HG03135 (cell line): ENCODE results near the gene IKBKE.

Source experiments
- ATAC-seq: cut with Tn5 transposase; IDR thresholded peaks from one replicate; pipeline ENCODE4 v1.9.1; 2021; ENCODE audit warnings: mild to moderate bottlenecking, moderate library complexity; ENCODE audit not compliant: unreplicated experiment

IKBKE gene

GRCh38 chr1:206453111-206453510, 17.2 kb upstream of the IKBKE start:
- ATAC-seq, result no peak

- no peak for ATAC-seq
Measured at GRCh38 chr1:206455289-206455665, 15.0 kb upstream of the IKBKE start.

DNA sequence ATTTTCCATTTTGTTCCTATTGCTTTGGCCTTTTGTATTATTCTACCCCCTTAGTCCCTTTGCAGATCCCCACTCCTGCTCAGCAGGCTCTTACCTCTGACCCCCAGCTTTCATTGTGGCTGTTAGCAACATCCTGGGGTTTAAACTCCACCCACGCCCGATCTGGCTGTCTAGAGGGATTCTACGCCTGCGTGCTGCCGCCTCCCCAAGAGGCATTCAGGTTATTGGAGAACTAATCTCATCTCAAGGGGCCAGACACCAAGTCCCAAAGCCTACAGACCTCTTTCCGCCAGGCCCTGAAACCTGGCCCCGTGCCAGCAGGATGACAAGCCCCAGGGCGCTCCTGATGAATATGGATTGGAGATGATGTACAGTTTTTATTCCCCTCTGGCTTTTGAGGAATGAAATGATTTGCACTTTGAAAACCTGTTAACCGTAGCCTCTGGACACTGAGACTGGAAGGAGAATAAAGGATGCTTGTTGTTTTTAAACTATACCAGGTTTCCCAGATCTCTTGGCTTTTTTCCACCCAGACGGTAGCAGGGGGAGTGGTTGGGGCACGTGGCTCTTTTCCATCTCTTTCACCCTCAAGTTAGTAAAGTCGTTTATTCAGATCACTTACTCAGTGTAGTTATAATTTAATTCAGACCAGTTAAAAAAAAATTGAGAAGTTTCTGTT, 14.5 kb upstream of the IKBKE start:
- no peak for ATAC-seq

DNA sequence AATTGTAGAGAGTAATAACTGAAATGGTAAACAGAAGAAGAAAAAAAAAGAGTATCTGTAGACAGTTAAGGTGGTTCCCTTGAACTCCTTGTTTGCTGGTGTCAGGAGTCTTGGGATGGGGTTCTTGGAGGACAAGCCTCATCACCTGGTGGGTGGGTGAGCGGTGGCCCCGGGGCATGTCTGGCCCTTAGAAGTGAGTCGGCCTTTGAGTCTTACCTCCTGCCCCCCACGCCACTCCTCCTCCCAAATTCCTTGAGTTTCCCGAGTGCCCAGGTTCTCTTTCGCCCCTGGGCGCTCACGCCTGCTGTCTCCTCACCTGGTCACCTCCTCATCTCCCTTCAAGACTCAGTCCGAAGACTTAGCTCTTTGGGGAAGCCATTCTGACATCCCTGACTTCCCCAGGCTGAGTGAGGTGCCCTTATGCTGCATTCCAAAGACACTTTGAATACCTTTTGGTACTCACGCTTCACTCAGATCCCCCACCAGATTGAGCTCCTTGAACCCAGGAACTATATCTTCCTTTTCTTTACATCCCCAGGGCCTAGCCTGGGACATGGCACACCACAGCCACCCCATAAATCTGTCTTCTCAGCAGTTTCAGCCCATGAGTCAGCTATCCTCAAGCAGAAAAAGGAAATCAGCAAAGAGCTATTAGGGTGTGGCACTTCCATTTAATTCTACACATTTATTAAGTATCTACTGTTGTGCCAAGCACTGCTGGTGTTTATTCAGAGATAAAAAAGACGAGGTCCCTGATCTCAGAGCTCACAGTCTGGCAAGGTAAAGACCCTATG, 13.5 kb upstream of the IKBKE start:
- no peak for ATAC-seq

DNA sequence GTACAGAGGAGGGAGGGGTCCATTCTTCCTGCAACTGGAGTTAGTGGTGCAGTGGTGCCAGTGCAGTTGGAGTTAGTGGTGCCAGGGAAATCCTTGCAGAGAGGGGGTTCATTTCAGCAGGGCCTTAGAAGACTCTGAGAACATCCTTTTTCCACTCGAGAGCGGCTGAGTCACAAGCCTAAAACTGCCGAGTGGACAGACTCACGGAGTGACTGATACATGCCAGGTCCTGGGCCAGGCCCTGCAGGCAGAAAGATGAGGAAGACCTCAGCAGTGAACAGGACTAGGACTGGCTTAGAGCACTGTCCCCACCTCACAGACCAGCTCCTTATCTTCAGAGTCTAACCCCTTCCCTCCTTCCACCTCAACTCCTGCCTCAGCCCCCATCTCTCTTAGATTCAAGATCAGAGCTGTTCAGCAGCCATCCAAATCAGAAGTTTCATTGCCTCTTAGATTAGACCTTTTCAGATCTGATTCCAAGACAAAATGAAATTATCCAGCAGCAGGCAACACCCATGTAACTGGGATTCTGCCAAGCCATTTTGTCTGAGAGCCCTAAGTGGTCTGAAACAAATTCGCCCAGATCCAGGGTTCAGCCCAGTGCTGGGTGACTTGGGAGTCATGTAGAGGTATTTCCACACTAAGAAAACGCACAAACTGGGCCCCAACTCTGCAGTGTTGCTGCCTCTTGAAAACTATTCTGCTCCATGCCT, 12.7 kb upstream of the IKBKE start:
- no peak for ATAC-seq

DNA sequence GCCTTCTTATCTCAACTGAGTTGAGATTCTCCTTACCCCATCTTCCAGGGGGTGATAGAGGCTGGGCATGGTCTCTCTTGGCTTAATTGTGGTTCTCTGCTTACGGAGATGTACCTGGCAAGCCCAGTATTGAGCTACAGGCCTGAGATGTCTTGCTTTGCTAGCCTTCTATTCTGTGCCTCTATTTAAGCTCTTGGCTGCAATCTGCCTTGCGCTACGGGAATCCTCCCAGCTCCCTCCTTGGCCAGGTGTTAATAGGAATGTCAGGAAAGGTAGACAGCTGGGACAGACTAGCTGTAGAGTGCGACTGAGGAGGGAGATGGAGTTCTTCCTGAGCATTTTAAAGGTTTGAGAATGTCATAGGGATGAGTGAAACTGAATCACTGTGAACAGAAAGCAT, 10.6 kb upstream of the IKBKE start:
- ATAC-seq, result no peak

DNA sequence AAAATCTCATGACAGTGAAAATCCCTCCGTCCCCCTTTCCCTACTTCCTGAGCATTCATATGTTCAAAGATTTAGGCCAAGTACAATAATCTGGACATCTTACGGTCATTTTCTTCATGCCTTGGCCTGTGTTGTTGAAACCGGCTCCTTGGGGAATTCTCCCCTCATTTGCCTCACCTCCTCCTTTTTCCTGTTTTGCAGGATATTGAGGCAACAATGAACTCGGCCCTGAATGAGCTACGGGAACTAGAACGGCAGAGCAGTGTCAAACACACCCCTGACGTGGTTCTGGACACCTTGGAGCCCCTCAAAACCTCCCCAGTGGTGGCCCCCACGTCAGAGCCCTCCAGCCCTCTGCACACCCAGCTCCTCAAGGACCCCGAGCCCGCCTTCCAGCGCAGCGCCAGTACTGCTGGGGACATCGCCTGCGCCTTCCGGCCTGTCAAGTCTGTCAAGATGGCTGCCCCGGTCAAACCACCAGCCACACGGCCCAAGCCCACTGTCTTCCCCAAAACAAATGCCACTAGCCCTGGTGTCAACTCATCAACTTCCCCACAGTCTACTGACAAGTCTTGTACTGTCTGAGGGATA, 9.3 kb upstream of the IKBKE start:
- no peak for ATAC-seq

DNA sequence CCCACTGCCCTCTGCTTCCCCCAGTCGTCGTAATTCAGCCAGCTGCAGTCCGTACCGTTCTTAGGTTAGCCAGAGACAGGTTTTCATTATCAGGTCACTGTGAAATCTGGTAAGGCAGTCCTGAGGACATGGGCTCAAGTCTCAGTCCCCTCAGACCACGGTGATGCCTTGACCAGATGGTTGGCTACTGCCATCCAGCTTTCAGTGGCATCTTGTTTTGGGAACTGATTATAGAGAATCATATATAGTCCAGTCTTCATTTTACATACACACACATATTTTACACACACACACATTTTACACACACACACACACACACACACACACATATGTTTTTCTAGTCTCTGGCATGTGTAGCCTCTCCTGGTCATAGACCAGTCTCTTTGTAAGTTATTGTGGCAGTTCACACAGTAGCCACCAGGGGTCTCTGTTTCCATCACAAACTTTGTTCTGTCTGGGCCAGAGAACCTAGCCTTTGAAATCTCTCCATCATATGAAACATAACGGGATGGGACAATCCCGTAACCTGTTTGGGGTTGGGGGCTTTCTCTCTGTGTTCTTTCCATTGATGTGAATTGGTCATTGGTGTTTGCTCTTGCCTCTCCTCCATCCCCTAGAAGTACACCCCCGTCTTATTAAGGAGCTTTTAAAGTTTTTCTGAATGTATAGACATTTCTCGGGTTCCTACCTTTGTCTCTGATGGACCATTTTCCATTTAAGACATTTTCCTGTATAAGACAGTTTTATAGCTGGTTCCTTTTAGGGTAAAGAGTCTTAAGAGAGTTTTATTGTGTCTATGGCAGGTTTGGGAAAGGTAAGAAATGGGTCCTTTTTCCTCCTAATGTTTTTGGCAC, 8.4 kb upstream of the IKBKE start:
- ATAC-seq, result no peak

DNA sequence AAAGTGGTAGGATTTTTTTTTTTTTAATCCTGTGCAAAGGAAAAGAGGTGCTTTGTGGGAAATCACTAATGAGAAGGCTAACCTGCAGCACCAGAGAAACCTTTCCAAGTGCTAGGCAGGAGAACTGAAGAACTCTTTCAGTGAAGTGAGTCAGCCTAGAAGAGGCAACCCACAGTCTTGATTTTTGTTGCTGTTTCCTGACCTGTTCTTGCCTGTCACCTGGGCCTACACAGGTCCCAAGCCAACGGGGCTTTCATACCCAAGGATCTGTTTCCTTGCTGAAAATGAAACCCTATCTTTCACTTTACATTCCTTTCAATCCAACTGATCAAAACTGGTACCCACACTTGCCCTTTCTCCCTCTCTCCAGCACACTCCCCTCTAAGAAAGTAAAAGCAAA, 7.1 kb upstream of the IKBKE start:
- ATAC-seq, result no peak

DNA sequence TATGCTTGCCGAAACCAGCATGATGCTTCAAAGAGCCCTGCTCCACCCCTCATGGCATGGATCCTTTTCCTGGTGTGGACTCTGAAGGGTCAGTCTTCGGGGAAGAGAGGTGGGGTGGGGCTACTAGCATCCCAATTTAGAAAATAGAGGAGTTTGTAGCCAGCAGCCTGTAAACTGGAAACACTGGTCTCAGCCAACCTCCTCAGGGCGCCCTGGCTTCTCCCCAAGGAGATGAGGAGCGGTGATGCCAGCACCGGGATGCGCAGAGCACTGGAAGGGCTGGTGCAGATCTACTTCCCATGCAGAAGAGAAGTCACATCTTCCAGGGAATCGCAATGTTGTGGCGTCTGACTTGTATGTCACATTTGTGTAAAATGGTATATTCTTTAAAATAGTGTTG, 6.4 kb upstream of the IKBKE start:
- no peak for ATAC-seq

DNA sequence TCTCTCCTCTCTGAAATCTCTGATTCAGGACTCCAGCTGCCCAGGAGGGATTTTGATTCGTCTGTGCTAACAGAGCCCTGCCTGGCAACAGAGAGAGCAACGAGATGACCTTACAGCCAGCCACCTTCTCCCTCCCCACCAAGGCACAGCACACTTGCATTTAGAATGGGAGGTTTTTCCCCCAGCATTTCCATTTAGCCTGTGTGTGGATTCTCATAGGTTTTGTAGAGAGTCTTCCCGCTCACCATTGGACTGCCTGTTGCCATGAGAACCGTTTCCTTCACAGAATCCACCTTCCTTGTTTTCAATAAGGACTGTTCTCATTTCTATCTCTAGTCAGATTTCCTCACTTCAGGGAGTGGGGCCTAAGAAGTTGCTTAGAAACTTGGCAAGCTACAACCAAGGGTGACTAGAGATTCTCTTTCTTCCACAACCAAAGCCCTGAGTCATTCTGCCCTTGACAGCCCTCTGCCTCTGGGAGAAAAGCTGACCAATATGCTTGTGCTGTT, 5.8 kb upstream of the IKBKE start:
- ATAC-seq, result no peak

DNA sequence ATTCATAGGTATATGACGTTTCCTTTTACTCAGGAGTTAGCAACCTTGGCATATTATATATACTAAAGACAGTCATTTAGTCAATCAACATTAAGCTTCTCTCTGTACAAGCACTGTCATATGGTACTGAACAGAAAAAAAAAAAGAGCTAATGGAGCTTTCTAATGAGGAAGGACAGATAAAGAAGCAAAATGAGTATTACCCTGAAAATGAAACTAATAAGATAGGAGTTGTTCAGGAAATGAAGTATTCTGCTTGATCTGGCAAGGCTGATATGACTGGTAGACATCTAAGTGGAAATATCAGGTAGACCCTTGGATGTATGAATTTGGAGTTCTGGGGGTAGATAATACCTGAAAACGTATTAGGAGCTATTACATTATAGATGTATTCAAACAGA, 4.3 kb upstream of the IKBKE start:
- ATAC-seq, result no peak

GRCh38 chr1:206466840-206467649, 3.2 kb upstream of the IKBKE start:
- ATAC-seq, result no peak

DNA sequence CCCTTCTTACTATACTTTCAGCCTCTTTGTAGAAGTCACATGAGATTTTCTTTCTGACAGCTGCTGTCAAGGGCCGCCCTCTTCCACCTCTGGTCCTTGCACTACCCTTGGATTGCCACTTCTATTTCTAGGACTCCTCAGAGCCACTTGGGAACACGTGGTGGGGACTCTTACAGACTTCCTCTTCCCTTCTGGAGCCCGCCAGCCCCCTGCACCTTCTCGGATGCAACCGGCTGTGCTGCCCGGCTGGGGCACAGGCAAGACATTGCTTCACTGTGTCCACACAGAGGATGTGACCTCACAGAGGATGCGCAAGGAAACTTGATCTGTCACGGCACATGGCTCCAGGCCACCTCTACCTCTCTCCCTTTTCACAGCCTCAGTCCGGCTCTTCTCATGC, 2.4 kb upstream of the IKBKE start:
- ATAC-seq, result no peak

- no peak for ATAC-seq
Measured at GRCh38 chr1:206468571-206468970, 1.7 kb upstream of the IKBKE start.

GRCh38 chr1:206469411-206469932, 804 bp upstream of the IKBKE start:
- ATAC-seq, result no peak

- ATAC-seq, result peak; percentile 23
Measured at GRCh38 chr1:206470692-206471414, 577 bp downstream of the IKBKE start.

DNA sequence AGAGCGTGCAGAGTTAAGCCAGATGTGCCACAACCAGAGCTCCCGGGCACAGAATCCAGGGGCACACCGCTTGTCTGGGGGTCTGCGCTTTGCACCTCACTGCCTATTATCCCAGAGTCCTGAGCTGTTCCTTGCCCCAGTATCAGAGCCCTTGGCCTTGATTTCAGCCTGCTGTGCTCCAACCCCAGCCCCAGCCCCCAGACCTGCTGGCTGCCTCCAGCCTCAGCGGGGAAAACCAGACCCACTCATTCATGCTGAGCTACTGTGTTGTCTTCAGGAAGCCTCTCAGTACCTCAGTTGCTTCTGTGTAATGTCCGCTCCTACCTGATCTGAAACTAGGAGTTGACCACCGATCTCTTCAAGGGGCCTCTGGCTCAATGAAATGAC, 1.1 kb downstream of the IKBKE start:
- ATAC-seq, result no peak

DNA sequence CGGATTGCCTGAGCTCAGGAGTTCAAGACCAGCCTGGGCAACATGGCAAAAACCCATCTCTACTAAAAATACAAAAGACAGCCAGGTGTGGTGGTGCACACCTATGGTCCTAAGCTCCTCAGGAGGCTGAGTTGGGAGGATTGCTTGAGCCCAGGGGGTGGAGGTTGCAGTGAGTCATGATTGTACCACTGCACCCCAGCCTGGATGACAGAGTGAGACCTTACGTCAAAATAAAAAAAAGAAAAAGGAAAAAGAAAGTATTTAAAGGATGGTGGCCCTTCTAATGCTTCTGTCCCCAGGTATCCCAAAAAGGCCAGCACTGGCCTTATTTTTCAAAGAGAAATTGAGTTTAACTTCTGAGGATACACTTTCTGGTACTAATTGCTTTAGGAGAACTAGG, 1.7 kb downstream of the IKBKE start:
- no peak for ATAC-seq
